Measurements from ENCODE around the gene DLG3.

- TF ChIP-seq CTCF (IDR thresholded peaks at IDR 0.05 in 2 of 3, conservative IDR thresholded peaks at IDR 0.05 in 1 of 3; ENCODE audit: control insufficient read depth in 2 of 3, extremely low read depth in 1 of 3, insufficient read depth in 1 of 3, low read depth in 3 of 3, low read length in 3 of 3) = no peak
- no peak for TF ChIP-seq EZH2 (IDR thresholded peaks at IDR 0.05; ENCODE audit: borderline replicate concordance, control insufficient read depth, low read depth, low read length)
- TF ChIP-seq POLR2AphosphoS5 (IDR thresholded peaks at IDR 0.05; ENCODE audit: low read length) = no peak
- no peak for TF ChIP-seq EP300 (IDR thresholded peaks at IDR 0.05; ENCODE audit: borderline replicate concordance in 1 of 2, control insufficient read depth in 1 of 2, low read depth in 2 of 2, low read length in 2 of 2)
- TF ChIP-seq PBX3 (IDR thresholded peaks at IDR 0.05; ENCODE audit: insufficient replicate concordance, low read depth, low read length) = no peak
- no peak for TF ChIP-seq USF1 (IDR thresholded peaks at IDR 0.05; ENCODE audit: borderline replicate concordance, extremely low read length, insufficient read depth, low read depth, low read length)
- TF ChIP-seq TARDBP (IDR thresholded peaks at IDR 0.05; ENCODE audit: borderline replicate concordance) = no peak
- TF ChIP-seq HDAC6 (IDR thresholded peaks at IDR 0.05; ENCODE audit: unreplicated experiment) = no peak
- TF ChIP-seq CEBPB (IDR thresholded peaks at IDR 0.05; ENCODE audit: borderline replicate concordance in 1 of 2, low read depth in 2 of 2, low read length in 2 of 2) = no peak
These were observed 6.5 kb upstream of the DLG3 start for GRCh38 chrX:70437921-70438665.
